Esophagus muscularis mucosa (tissue), 4 donors: ENCODE data around the gene GALNT7. TPM values are rescaled to one million over a fixed set of nuclear protein-coding genes. Genes with fewer than 3 reads are reported as not detected.

Experiments used
- DNase-seq: peaks from one replicate; pipeline ENCODE4 v3.0.0-alpha.2; 2017; ENCODE audit errors: extremely low spot score
- H3K27ac ChIP-seq, 4 donors: fragments of 200-600 bp; sonication (generic); replicated peaks in 1 of 4; 1 replicate in 3 of 4; 2 replicates in 1 of 4; pipeline ENCODE4 v1.5.1; 2016 to 2019; ENCODE audit warnings: mild to moderate bottlenecking in 1 of 4
- H3K27me3 ChIP-seq, 4 donors: fragments of 200-600 bp; sonication (generic); one replicate each; pipeline versions ENCODE4 v1.5.1 to v1.6.0; 2016 to 2019
- H3K36me3 ChIP-seq, 4 donors: fragments of 200-600 bp; sonication (generic); one replicate each; pipeline ENCODE4 v1.5.1; 2016 to 2019
- H3K4me1 ChIP-seq, 4 donors: fragments of 200-600 bp; sonication (generic); one replicate each; pipeline ENCODE4 v1.5.1; 2016 to 2019
- H3K4me3 ChIP-seq, 4 donors: fragments of 200-600 bp; sonication (generic); 1 replicate in 2 of 4; 2 replicates in 2 of 4; pipeline ENCODE4 v1.5.1; 2016 to 2019; ENCODE audit warnings: mild to moderate bottlenecking in 4 of 4, moderate library complexity in 1 of 4
- H3K9me3 ChIP-seq, 4 donors: fragments of 200-600 bp; sonication (generic); 1 replicate in 3 of 4; 2 replicates in 1 of 4; pipeline ENCODE4 v1.5.1; 2016 to 2019
- EP300 ChIP-seq: sonication (generic); formaldehyde crosslinking; IDR thresholded peaks from one replicate; pipeline ENCODE4 v1.6.1; 2017; ENCODE audit warnings: antibody characterized with exemption
- POLR2A ChIP-seq: fragments of 450-650 bp; IDR thresholded peaks from one replicate; pipeline ENCODE4 v1.6.1; 2017; ENCODE audit warnings: antibody characterized with exemption, moderate library complexity, mild to moderate bottlenecking, low read depth
- POLR2AphosphoS5 ChIP-seq, 2 donors: sonication (generic); formaldehyde crosslinking; IDR thresholded peaks; one replicate each; pipeline ENCODE4 v1.6.1; 2017; ENCODE audit warnings: antibody characterized with exemption in 2 of 2
- WGBS: methylation state at CpG from one replicate; pipeline ENCODE4 v1.1.5; 2018; 5-methylcytosine and 5-hydroxymethylcytosine counted together
- intact Hi-C: fragments of 100-400 bp; cut with DNase I; formaldehyde crosslinking; loops from one replicate; pipeline ENCODE4 v1.15.1; 2023
- total RNA-seq, 4 donors: library from RNA; depleted of rRNA; stranded (reverse); fragments of >200 nt; gene quantifications; one replicate each; pipeline versions ENCODE4 v1.1.0 to v1.2.1, GENCODE V29; 2016
- TF ChIP-seq, protein P1 (sequence below), 3 experiments: fragments of 200-600 bp in 2 of 3; fragments of 450-650 bp in 1 of 3; sonication (generic) in 2 of 3; IDR thresholded peaks; one replicate each; pipeline ENCODE4 v1.5.1; 2017 to 2019; ENCODE audit warnings: antibody characterized with exemption in 3 of 3, mild to moderate bottlenecking in 2 of 3, moderate library complexity in 1 of 3

GALNT7 gene
- total RNA-seq, 4 donors from 2014 or later = 9.6 to 20.2 (median 12.9) TPM

DNA sequence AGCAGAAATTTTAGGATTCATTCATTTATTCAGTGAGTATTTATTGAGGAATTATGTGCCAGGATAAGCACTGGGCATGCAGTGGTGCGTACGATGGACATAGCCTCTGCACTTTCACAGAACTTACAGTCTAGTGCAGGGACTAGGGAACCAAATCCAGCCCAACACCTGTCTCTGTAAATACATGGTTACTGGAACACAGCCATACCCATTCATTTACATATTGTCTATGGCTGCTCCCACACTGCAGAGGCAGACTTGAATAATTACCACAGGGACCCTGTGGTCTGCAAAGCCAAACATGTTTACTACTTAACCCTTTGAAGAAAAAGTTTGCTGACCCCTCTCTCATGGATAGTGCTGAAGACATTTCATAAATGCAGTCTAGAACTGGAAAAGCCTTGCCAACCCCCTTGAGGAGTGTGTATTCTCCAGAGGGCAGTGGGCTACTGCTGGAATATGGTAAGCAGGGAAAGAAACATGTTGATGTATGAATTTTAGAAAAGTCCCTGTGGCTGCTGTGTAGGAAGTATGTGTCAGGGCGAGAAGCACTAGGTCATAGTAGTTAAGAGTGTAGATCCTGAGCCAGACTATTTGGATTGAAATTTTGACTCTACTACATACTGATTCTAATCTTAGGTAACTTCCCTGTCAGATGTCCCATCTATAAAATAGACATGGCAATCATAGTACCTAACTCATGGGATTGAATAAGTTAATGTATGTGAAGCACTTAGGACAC, 75.5 kb downstream of the GALNT7 start:
- H3K27me3 ChIP-seq = no peaks in the 10 kb centered on the region
- 98% methylated on average over 3 of the region's 3 CpGs for WGBS
- H3K4me1 ChIP-seq = no peaks in the 10 kb centered on the region
- TF ChIP-seq POLR2A (no peak), POLR2AphosphoS5 (IDR thresholded peaks at IDR 0.05) (no peak), EP300 (no peak)
- TF ChIP-seq, protein P1, sequence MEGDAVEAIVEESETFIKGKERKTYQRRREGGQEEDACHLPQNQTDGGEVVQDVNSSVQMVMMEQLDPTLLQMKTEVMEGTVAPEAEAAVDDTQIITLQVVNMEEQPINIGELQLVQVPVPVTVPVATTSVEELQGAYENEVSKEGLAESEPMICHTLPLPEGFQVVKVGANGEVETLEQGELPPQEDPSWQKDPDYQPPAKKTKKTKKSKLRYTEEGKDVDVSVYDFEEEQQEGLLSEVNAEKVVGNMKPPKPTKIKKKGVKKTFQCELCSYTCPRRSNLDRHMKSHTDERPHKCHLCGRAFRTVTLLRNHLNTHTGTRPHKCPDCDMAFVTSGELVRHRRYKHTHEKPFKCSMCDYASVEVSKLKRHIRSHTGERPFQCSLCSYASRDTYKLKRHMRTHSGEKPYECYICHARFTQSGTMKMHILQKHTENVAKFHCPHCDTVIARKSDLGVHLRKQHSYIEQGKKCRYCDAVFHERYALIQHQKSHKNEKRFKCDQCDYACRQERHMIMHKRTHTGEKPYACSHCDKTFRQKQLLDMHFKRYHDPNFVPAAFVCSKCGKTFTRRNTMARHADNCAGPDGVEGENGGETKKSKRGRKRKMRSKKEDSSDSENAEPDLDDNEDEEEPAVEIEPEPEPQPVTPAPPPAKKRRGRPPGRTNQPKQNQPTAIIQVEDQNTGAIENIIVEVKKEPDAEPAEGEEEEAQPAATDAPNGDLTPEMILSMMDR (IDR thresholded peaks at IDR 0.05) = no peak
- no peaks in the 10 kb centered on the region for H3K36me3 ChIP-seq
- intact Hi-C loops = no loop called here
- H3K4me3 ChIP-seq = no peak overlapping the region
- DNase-seq = no peak
- H3K9me3 ChIP-seq = no peaks in the 10 kb centered on the region
- no peak overlapping the region for H3K27ac ChIP-seq

- no peaks in the 10 kb centered on the region for H3K9me3 ChIP-seq
- intact Hi-C loops = no loop called here
- no peaks in the 10 kb centered on the region for H3K4me1 ChIP-seq
- no peak overlapping the region for H3K4me3 ChIP-seq
- TF ChIP-seq, protein P1 (IDR thresholded peaks at IDR 0.05) = no peak
- TF ChIP-seq POLR2AphosphoS5 (IDR thresholded peaks at IDR 0.05) (no peak), POLR2A (no peak), EP300 (no peak)
- H3K27me3 ChIP-seq = no peaks in the 10 kb centered on the region
- no peaks in the 10 kb centered on the region for H3K36me3 ChIP-seq
- H3K27ac ChIP-seq = no peak overlapping the region
- DNase-seq = no peak
Measured at GRCh38 chr4:173245952-173246351, 77.3 kb downstream of the GALNT7 start.

DNA sequence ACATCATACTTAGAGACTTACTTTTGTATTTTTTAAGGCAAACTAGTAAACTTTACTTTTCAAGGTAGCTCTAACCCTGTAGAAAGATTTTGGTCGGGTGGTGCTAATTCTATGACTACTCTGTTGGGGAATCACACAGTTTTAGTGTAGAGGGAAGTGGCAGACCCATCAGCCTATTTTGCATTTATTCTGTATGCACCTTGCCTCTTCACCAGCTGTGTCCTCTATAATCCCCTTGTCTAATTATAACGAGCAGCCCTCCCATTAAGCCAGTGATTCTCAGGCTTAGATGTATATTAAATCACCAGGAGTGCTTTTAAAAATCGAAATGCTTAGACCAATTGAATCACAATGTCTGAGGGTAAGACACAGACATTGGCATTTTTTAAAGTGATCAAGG, 78.1 kb downstream of the GALNT7 start:
- peaks cover 0 to 5% (median 2%) of the 10 kb centered on the region in 4 donors for H3K4me1 ChIP-seq

DNA sequence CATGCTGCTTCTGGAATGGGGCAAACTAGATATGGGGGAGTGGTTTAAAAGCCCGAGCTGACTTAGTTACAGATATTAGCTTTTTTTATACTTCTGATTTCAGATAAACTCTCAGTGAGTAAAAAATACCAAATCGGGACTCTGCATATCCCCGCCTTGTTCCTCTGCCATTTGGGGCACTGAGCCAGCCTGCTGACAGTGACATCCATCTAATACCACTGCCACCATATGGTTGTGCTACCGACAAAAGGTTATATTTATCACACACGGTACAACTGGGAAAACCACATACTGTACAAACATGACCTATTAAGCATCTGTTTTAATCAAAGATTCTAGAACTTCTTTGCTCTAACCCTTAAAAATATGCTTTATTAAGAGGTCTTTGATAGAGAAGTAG, 78.7 kb downstream of the GALNT7 start:
- no peak for DNase-seq
- intact Hi-C loops = no loop called here
- H3K4me1 ChIP-seq = peaks cover 0 to 10% (median 4%) of the 10 kb centered on the region in 4 donors
- WGBS = 74% methylated on average over 5 of the region's 5 CpGs
- H3K4me3 ChIP-seq = no peak overlapping the region
- H3K36me3 ChIP-seq = no peaks in the 10 kb centered on the region
- H3K9me3 ChIP-seq = no peaks in the 10 kb centered on the region
- no peak for TF ChIP-seq POLR2AphosphoS5 (IDR thresholded peaks at IDR 0.05)
- no peak overlapping the region for H3K27ac ChIP-seq
- no peaks in the 10 kb centered on the region for H3K27me3 ChIP-seq

More for the DNA sequence above, 78.1 kb downstream of the GALNT7 start:
- Histone ChIP-seq H3K4me3 (no peak overlapping the region), H3K36me3 (no peaks in the 10 kb centered on the region), H3K27ac (no peak overlapping the region), H3K27me3 (no peaks in the 10 kb centered on the region), H3K9me3 (no peaks in the 10 kb centered on the region)
- no peak for DNase-seq
- TF ChIP-seq, protein P1 (IDR thresholded peaks at IDR 0.05) = no peak
- TF ChIP-seq POLR2AphosphoS5 (IDR thresholded peaks at IDR 0.05) (no peak), EP300 (no peak), POLR2A (no peak)
- WGBS = 78% methylated on average over 3 of the region's 3 CpGs
- intact Hi-C loops = no loop called here

DNA sequence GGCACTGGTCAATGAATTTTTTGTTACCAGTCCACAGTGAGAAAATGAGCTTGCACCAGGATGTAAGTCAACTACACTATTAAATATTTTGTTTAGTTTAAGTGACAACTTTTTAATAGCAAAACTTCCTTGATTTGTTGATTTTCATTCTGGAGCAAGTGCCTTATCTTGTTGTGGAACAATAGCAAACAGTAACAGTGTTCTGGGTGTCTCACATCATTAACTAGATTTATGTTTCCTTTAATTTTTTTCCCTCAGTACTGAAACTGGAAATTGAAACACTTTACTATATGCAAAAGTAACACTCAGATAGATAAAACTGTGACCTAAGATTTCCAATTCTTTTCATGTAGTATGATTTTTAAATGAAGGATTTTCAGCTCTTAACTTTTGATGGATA, 80.1 kb downstream of the GALNT7 start:
- intact Hi-C loops = no loop called here
- Histone ChIP-seq H3K27ac (no peak overlapping the region), H3K27me3 (no peaks in the 10 kb centered on the region), H3K36me3 (no peaks in the 10 kb centered on the region), H3K4me3 (no peak overlapping the region), H3K9me3 (no peaks in the 10 kb centered on the region), H3K4me1 (peaks cover 0 to 12% (median 5%) of the 10 kb centered on the region in 4 donors)
- no peak for DNase-seq
- TF ChIP-seq, protein P1 (IDR thresholded peaks at IDR 0.05) = no peak
- TF ChIP-seq POLR2A = no peak
- TF ChIP-seq POLR2AphosphoS5 (IDR thresholded peaks at IDR 0.05) = no peak
- no peak for TF ChIP-seq EP300
